GM12878 (cell line): ENCODE results near the gene SPAG6. TPM values are rescaled to one million over a fixed set of nuclear protein-coding genes. Genes with fewer than 3 reads are reported as not detected.

Source experiments
- ATAC-seq: fragments of 200-7000 bp; cut with Tn5 transposase; 3 replicates; pipeline ENCODE4 v1.9.1; 2020; ENCODE audit warnings: mild to moderate bottlenecking, moderate library complexity
- BruUV-seq: library from RNA; stranded (reverse); fragments of 400-500 nt; replicated peaks from 2 replicates; lab custom pipeline; 2021; lab: Mats Ljungman, UMichigan
- CTCF ChIA-PET: fragments of 300-600 bp; sonication (Branson Sonifier 250); formaldehyde crosslinking; extraction: SDS; loops from one replicate; lab custom pipeline; 2021; ENCODE audit warnings: inconsistent platforms; lab: Yijun Ruan, JAX
- POLR2A ChIA-PET: fragments of 350-600 bp; formaldehyde crosslinking; extraction: SDS; loops from one replicate; lab custom pipeline; 2021; ENCODE audit warnings: inconsistent platforms; lab: Charles Lee
- RAD21 ChIA-PET: fragments of 300-600 bp; sonication (Branson Sonifier 250); formaldehyde crosslinking; loops from one replicate; lab custom pipeline; 2023; ENCODE audit warnings: antibody characterized with exemption; ENCODE audit not compliant: unreplicated experiment; lab: Charles Lee
- SMC1A ChIA-PET: fragments of 300-600 bp; sonication (Branson Sonifier 250); formaldehyde crosslinking; loops from one replicate; lab custom pipeline; 2023; ENCODE audit not compliant: unreplicated experiment, uncharacterized antibody; lab: Charles Lee
- DNase-seq: peaks from one replicate; pipeline ENCODE4 v3.0.0-alpha.2; 2011; ENCODE audit warnings: low read depth, low spot score
- FAIRE-seq: peaks from 3 replicates; lab custom pipeline; 2011; peaks lifted over from hg19 to GRCh38; lab: Jason Lieb, UNC
- H2AFZ ChIP-seq: 2 replicates; pipeline ENCODE4 v1.6.0; 2011; ENCODE audit warnings: low read depth, low read length, control low read depth; ENCODE audit not compliant: control insufficient read depth
- H3K27ac ChIP-seq: 2 replicates; pipeline ENCODE4 v1.5.1; 2011; ENCODE audit warnings: control low read depth; ENCODE audit not compliant: control insufficient read depth, insufficient read depth
- H3K27me3 ChIP-seq, 2 experiments: replicated peaks in 1 of 2; 2 replicates each; pipeline versions ENCODE4 v1.6.0 to v1.6.1; 2011; ENCODE audit warnings: low read length in 1 of 2; ENCODE audit not compliant: control insufficient read depth in 2 of 2, insufficient read depth in 2 of 2
- H3K36me3 ChIP-seq, 2 experiments: 2 replicates each; pipeline ENCODE4 v1.5.1; 2011; ENCODE audit warnings: low read length in 1 of 2; ENCODE audit not compliant: control insufficient read depth in 2 of 2, insufficient read depth in 2 of 2
- H3K4me1 ChIP-seq: 2 replicates; pipeline ENCODE4 v1.6.1; 2011; ENCODE audit warnings: mild to moderate bottlenecking, low read length, moderate library complexity, mixed read lengths; ENCODE audit not compliant: control insufficient read depth, insufficient read depth
- H3K4me2 ChIP-seq: 2 replicates; pipeline ENCODE4 v1.6.0; 2011; ENCODE audit warnings: control low read depth; ENCODE audit not compliant: control insufficient read depth, insufficient read depth
- H3K4me3 ChIP-seq: fragments of 200-600 bp; sonication (generic); 2 replicates; pipeline ENCODE4 v1.5.1; 2016
- H3K79me2 ChIP-seq: 2 replicates; pipeline ENCODE4 v1.6.0; 2011; ENCODE audit warnings: low read length; ENCODE audit not compliant: control insufficient read depth, insufficient read depth
- H3K9ac ChIP-seq: 2 replicates; pipeline ENCODE4 v1.8.0; 2011; ENCODE audit warnings: low read length, control low read depth, mixed read lengths; ENCODE audit not compliant: control insufficient read depth, insufficient read depth
- H3K9me3 ChIP-seq: replicated peaks from 3 replicates; pipeline ENCODE4 v1.5.1; 2011; ENCODE audit warnings: mild to moderate bottlenecking, low read length; ENCODE audit not compliant: control insufficient read depth, insufficient read depth
- H4K20me1 ChIP-seq: 2 replicates; pipeline ENCODE4 v1.6.0; 2011; ENCODE audit not compliant: control insufficient read depth, insufficient read depth
- BMI1 ChIP-seq: fragments of 450-650 bp; IDR thresholded peaks from 2 replicates; pipeline ENCODE4 v1.6.1; 2016; ENCODE audit warnings: mild to moderate bottlenecking, moderate library complexity, borderline replicate concordance
- HSF1 ChIP-seq: fragments of 150-350 bp; IDR thresholded peaks from 2 replicates; pipeline ENCODE4 v1.6.1; 2014; ENCODE audit warnings: mild to moderate bottlenecking, low read depth, low read length
- KLF5 ChIP-seq: fragments of 450-650 bp; IDR thresholded peaks from 2 replicates; pipeline ENCODE4 v1.6.1; 2014; ENCODE audit warnings: mild to moderate bottlenecking; ENCODE audit not compliant: partially characterized antibody
- NFYB ChIP-seq: IDR thresholded peaks from 2 replicates; pipeline ENCODE4 v1.6.1; 2011; ENCODE audit warnings: low read depth, mild to moderate bottlenecking, low read length, improper control_type of control experiment, moderate library complexity; ENCODE audit not compliant: insufficient read depth
- WGBS: methylation state at CpG from one replicate; pipeline ENCODE4 v1.1.6; 2016; ENCODE audit warnings: low lambda C conversion rate; ENCODE audit not compliant: insufficient replicate concordance, insufficient coverage; ENCODE audit errors: missing lambda C conversion rate; 5-methylcytosine and 5-hydroxymethylcytosine counted together
- in situ Hi-C: fragments of 300-500 bp; cut with MboI; formaldehyde crosslinking; loops from 9 replicates; pipeline ENCODE4 v1.14.3; 2018; ENCODE audit warnings: mixed read lengths
- intact Hi-C: fragments of 100-400 bp; cut with micrococcal nuclease; formaldehyde crosslinking; loops from one replicate; pipeline ENCODE4 v1.14.2; 2022; ENCODE audit not compliant: unreplicated experiment
- polyA plus RNA-seq, 11 experiments: library from polyadenylated mRNA; depleted of rRNA in 4 of 11; unstranded in 6 of 11; stranded (reverse) in 5 of 11; fragments of >200 nt; fragmentation: Nextera tagmentation in 4 of 11; fragmentation: Illumina TruSeq in 1 of 11; extraction: Ambion mirVana in 4 of 11; extraction: Trizol in 1 of 11; gene quantifications; 1 replicate in 1 of 11; 2 replicates in 10 of 11; pipeline versions ENCODE4 v1.2.1 to v1.2.3, GENCODE V29; 2011 to 2016; ENCODE audit warnings: inconsistent platforms in 2 of 11, missing spikeins in 2 of 11, low read depth in 1 of 11
- total RNA-seq, 4 experiments: library from RNA; depleted of rRNA in 3 of 4; stranded (reverse); fragments of >200 nt in 3 of 4; fragmentation: Illumina TruSeq in 1 of 4; extraction: Trizol in 1 of 4; gene quantifications; 2 replicates each; pipeline versions ENCODE4 v1.2.1 to v1.2.3, GENCODE V29; 2013 to 2021
- TF ChIP-seq, protein P1 (sequence below): IDR thresholded peaks from 2 replicates; pipeline ENCODE4 v1.6.1; 2011; ENCODE audit warnings: mild to moderate bottlenecking, low read depth, low read length, moderate library complexity; ENCODE audit not compliant: insufficient replicate concordance

Gene SPAG6
- total and polyA plus RNA-seq, 10 of the 15 experiments (the other 5 are each of a cell fraction or from before 2014, with no cell fraction given), result 0.13 to 0.99 (median 0.40) TPM; not detected in 1

GRCh38 chr10:22447068-22447467 lies 101.8 kb downstream of the SPAG6 start:
- no peak overlapping the region for H3K4me3 ChIP-seq
- 66% methylated on average over 2 of the region's 2 CpGs for WGBS
- no peak for DNase-seq
- in situ Hi-C loops, result no loop called here
- no peak for ATAC-seq
- H2AFZ ChIP-seq, result no peak overlapping the region
- ChIA-PET SMC1A (interaction anchor here (0.6 to 1.5 kb wide), 3 partner anchors 12 to 134 kb away, joined by 3 read pairs; partner anchors contain the start of gene COMMD3), POLR2A (interaction anchor here (0.6 kb wide), 1 partner anchor 543 kb away, joined by 3 read pairs; no protein-coding TSS in a partner anchor)
- H3K4me2 ChIP-seq, result no peak overlapping the region
- no peak for TF ChIP-seq NFYB
- TF ChIP-seq KLF5, result no peak
- no peak for TF ChIP-seq BMI1
- TF ChIP-seq, protein P1, sequence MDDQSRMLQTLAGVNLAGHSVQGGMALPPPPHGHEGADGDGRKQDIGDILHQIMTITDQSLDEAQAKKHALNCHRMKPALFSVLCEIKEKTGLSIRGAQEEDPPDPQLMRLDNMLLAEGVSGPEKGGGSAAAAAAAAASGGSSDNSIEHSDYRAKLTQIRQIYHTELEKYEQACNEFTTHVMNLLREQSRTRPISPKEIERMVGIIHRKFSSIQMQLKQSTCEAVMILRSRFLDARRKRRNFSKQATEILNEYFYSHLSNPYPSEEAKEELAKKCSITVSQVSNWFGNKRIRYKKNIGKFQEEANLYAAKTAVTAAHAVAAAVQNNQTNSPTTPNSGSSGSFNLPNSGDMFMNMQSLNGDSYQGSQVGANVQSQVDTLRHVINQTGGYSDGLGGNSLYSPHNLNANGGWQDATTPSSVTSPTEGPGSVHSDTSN, result no peak
- TF ChIP-seq HSF1, result no peak
- TF ChIP-seq, all 136 proteins: peak for 0
- CTCF ChIA-PET, result interaction anchor here (1.6 kb wide), 1 partner anchor 9 kb away, joined by 3 read pairs; no protein-coding TSS in a partner anchor
- H3K9ac ChIP-seq, result no peak overlapping the region
- H3K4me1 ChIP-seq, result peaks cover 11% of the 10 kb centered on the region
- no peaks in the 10 kb centered on the region for H3K36me3 ChIP-seq
- H3K27ac ChIP-seq, result no peak overlapping the region
- RAD21 ChIA-PET, result no interaction called here
- intact Hi-C loops, result no loop called here
- H3K9me3 ChIP-seq, result no peaks in the 10 kb centered on the region; the same call in 2 of the 3 replicates
- no peaks in the 10 kb centered on the region for H3K79me2 ChIP-seq
- FAIRE-seq, result no peak
- no peaks in the 10 kb centered on the region for H4K20me1 ChIP-seq
- H3K27me3 ChIP-seq, result no peaks in the 10 kb centered on the region
- no TSS peak for BruUV-seq
